B cell (primary cell): ENCODE measurements around the gene PGF. TPM values are rescaled to one million over a fixed set of nuclear protein-coding genes. Genes with fewer than 3 reads are reported as not detected.
A peak's percentile ranks its signal among the peaks of the same experiment; 100 is the strongest.

ENCODE experiments used
- ATAC-seq: fragments of 200-7000 bp; cut with Tn5 transposase; one replicate; pipeline ENCODE4 v1.10.0; 2021; ENCODE audit warnings: low read depth, mild to moderate bottlenecking, moderate number of reproducible peaks, moderate library complexity
- CTCF ChIA-PET: fragments of 350-600 bp; sonication (Branson Sonifier 250); formaldehyde crosslinking; loops from one replicate; lab custom pipeline; 2021; ENCODE audit warnings: antibody characterized with exemption, inconsistent platforms; lab: Charles Lee
- POLR2A ChIA-PET: fragments of 350-600 bp; sonication (Branson Sonifier 250); formaldehyde crosslinking; loops from one replicate; lab custom pipeline; 2021; ENCODE audit warnings: antibody characterized with exemption; lab: Charles Lee
- DNase-seq: peaks from one replicate; pipeline ENCODE4 v3.0.0; 2013
- H2AFZ ChIP-seq: 2 replicates; pipeline ENCODE4 v1.6.1; 2012; ENCODE audit warnings: mild to moderate bottlenecking, low read depth, low read length; ENCODE audit not compliant: insufficient read depth, poor library complexity, severe bottlenecking
- H3K27ac ChIP-seq, 2 donors: 1 replicate in 1 of 2; 2 replicates in 1 of 2; pipeline ENCODE4 v1.5.1; 2012 to 2013; ENCODE audit warnings: low read length in 2 of 2, mild to moderate bottlenecking in 2 of 2, moderate library complexity in 1 of 2
- H3K27me3 ChIP-seq, 4 experiments: fragments of 200-600 bp in 1 of 4; sonication (generic) in 1 of 4; replicated peaks in 1 of 4; 1 replicate in 2 of 4; 2 replicates in 2 of 4; pipeline versions ENCODE4 v1.6.1 to v1.7.0; 2013 to 2016; ENCODE audit warnings: low read length in 3 of 4, mild to moderate bottlenecking in 2 of 4, mixed read lengths in 1 of 4, moderate library complexity in 1 of 4; ENCODE audit not compliant: insufficient read depth in 4 of 4, control insufficient read depth in 3 of 4; ENCODE audit errors: control extremely low read depth in 1 of 4
- H3K36me3 ChIP-seq, 2 experiments: replicated peaks in 1 of 2; 1 replicate in 1 of 2; 2 replicates in 1 of 2; pipeline versions ENCODE4 v1.6.1 to v1.7.1; 2013; ENCODE audit warnings: low read length in 1 of 2; ENCODE audit not compliant: insufficient read depth in 2 of 2, control insufficient read depth in 1 of 2; ENCODE audit errors: control extremely low read depth in 1 of 2, extremely low read depth in 1 of 2
- H3K4me1 ChIP-seq, 2 donors: fragments of 200-600 bp in 1 of 2; sonication (generic) in 1 of 2; 1 replicate in 1 of 2; 2 replicates in 1 of 2; pipeline versions ENCODE4 v1.5.1 to v1.6.1; 2013 to 2017; ENCODE audit warnings: low read length in 2 of 2; ENCODE audit not compliant: control insufficient read depth in 2 of 2, insufficient read depth in 2 of 2
- H3K4me2 ChIP-seq: replicated peaks from 2 replicates; pipeline ENCODE3; 2012; ENCODE audit warnings: mild to moderate bottlenecking, low read depth, low read length; ENCODE audit not compliant: poor library complexity, severe bottlenecking
- H3K4me3 ChIP-seq, 5 experiments: fragments of 200-600 bp in 1 of 5; sonication (generic) in 1 of 5; 1 replicate in 3 of 5; 2 replicates in 2 of 5; pipeline versions ENCODE4 v1.5.1 to v1.7.0; 2011 to 2016; ENCODE audit warnings: low read length in 4 of 5, mild to moderate bottlenecking in 4 of 5, low read depth in 2 of 5, control low read depth in 1 of 5, moderate library complexity in 1 of 5; ENCODE audit not compliant: insufficient read depth in 1 of 5; ENCODE audit errors: control extremely low read depth in 1 of 5, extremely low read depth in 1 of 5
- H3K79me2 ChIP-seq: fragments of 200-600 bp; sonication (generic); one replicate; pipeline ENCODE4 v1.6.0; 2016; ENCODE audit warnings: low read length; ENCODE audit not compliant: control insufficient read depth, insufficient read depth
- H3K9ac ChIP-seq: fragments of 200-600 bp; sonication (generic); 2 replicates; pipeline ENCODE4 v1.6.1; 2017; ENCODE audit warnings: mild to moderate bottlenecking, low read length, moderate library complexity
- H3K9me3 ChIP-seq, 3 donors: one replicate each; pipeline versions ENCODE4 v1.6.1 to v1.7.1; 2013; ENCODE audit warnings: low read length in 2 of 3; ENCODE audit not compliant: control insufficient read depth in 2 of 3, insufficient read depth in 1 of 3; ENCODE audit errors: control extremely low read depth in 1 of 3
- H4K20me1 ChIP-seq: 2 replicates; pipeline ENCODE4 v1.6.0; 2012; ENCODE audit warnings: mild to moderate bottlenecking, low read length; ENCODE audit not compliant: insufficient read depth, control insufficient read depth, poor library complexity, severe bottlenecking
- H3K27ac Mint-ChIP-seq: one replicate; pipeline ENCODE4 v1.8.0; 2021; ENCODE audit warnings: mixed read lengths
- H3K27me3 Mint-ChIP-seq: one replicate; pipeline ENCODE4 v1.8.0; 2021; ENCODE audit warnings: mixed read lengths
- H3K4me1 Mint-ChIP-seq: one replicate; pipeline ENCODE4 v1.8.0; 2021; ENCODE audit warnings: mixed read lengths
- H3K4me3 Mint-ChIP-seq: one replicate; pipeline ENCODE4 v1.8.0; 2021; ENCODE audit warnings: mixed read lengths
- H3K9me3 Mint-ChIP-seq: one replicate; pipeline ENCODE4 v1.8.0; 2022; ENCODE audit warnings: mixed read lengths; ENCODE audit not compliant: insufficient read depth
- EZH2 ChIP-seq: IDR thresholded peaks from 2 replicates; pipeline ENCODE4 v1.6.1; 2012; ENCODE audit warnings: borderline replicate concordance, low read depth, mild to moderate bottlenecking, moderate library complexity, low read length; ENCODE audit not compliant: insufficient read depth, poor library complexity, severe bottlenecking
- whole genome bisulfite sequencing: methylation state at CpG from one replicate; pipeline ENCODE4 v1.1.5; 2013; ENCODE audit warnings: missing lambda C conversion rate; ENCODE audit not compliant: insufficient coverage; 5-methylcytosine and 5-hydroxymethylcytosine counted together
- intact Hi-C: fragments of 100-400 bp; cut with micrococcal nuclease; formaldehyde crosslinking; loops from one replicate; pipeline ENCODE4 v1.10.0; 2022
- polyA plus RNA-seq: library from polyadenylated mRNA; depleted of rRNA; stranded (reverse); fragments of >200 nt; gene quantifications from 2 replicates; pipeline ENCODE4 v1.2.3, GENCODE V29; 2012
- total RNA-seq, 2 donors: library from RNA; stranded (reverse); fragments of 120-200 nt in 1 of 2; gene quantifications; 1 replicate in 1 of 2; 2 replicates in 1 of 2; pipeline versions ENCODE4 v1.2.3 to v1.2.4, GENCODE V29; 2013 to 2022
- TF ChIP-seq, protein P1 (sequence below): fragments of 200-600 bp; IDR thresholded peaks from one replicate; pipeline ENCODE4 v1.8.0; 2022; ENCODE audit warnings: antibody characterized with exemption, mild to moderate bottlenecking

The PGF gene
- total and polyA plus RNA-seq, 2 donors (not counting 1 experiment from before 2014, with no cell fraction given): 0.07 to 0.47 TPM

DNA sequence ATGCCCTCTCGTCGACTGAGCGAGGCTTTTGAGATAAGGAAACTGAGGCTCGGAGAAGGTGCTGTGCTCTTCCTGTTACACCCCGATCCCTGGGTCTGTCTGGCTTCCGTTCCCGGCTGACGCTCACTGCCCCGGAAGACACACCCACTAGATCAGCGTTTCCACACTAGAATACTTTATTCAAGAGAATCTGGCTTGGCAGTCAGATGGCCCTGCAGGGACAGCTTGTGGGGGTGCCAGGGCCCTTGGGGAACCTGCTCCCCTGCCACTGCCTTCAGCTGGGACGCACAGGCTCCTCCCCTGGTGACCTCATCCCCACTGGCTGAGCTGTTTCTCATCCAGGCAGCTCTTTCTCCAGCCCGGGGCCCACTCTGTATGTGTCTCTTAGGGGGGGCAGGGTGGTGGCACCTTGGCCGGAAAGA lies 13.7 kb downstream of the PGF start:
- Histone ChIP-seq H3K79me2 (no peaks in the 10 kb centered on the region), H3K4me3 (peak overlapping the region in 4 of 5 experiments; percentile 1 to 25 (median 19)), H3K27ac (peak overlapping the region; percentile 75 to 84), H3K9me3 (no peaks in the 10 kb centered on the region), H3K27me3 (no peaks in the 10 kb centered on the region), H3K4me1 (peaks cover 42 to 54% of the 10 kb centered on the region in 2 donors), H4K20me1 (no peaks in the 10 kb centered on the region), H3K36me3 (no peaks in the 10 kb centered on the region), H3K9ac (peak overlapping the region; percentile 52), H2AFZ (peak overlapping the region; percentile 87), H3K4me2 (peak overlapping the region; percentile 75)
- Mint-ChIP-seq H3K9me3 (no peaks in the 10 kb centered on the region), H3K4me1 (peaks cover 55% of the 10 kb centered on the region), H3K4me3 (peak overlapping the region; percentile 79), H3K27me3 (no peaks in the 10 kb centered on the region), H3K27ac (peak overlapping the region; percentile 84)
- TF ChIP-seq, protein P1, sequence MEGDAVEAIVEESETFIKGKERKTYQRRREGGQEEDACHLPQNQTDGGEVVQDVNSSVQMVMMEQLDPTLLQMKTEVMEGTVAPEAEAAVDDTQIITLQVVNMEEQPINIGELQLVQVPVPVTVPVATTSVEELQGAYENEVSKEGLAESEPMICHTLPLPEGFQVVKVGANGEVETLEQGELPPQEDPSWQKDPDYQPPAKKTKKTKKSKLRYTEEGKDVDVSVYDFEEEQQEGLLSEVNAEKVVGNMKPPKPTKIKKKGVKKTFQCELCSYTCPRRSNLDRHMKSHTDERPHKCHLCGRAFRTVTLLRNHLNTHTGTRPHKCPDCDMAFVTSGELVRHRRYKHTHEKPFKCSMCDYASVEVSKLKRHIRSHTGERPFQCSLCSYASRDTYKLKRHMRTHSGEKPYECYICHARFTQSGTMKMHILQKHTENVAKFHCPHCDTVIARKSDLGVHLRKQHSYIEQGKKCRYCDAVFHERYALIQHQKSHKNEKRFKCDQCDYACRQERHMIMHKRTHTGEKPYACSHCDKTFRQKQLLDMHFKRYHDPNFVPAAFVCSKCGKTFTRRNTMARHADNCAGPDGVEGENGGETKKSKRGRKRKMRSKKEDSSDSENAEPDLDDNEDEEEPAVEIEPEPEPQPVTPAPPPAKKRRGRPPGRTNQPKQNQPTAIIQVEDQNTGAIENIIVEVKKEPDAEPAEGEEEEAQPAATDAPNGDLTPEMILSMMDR: no peak
- TF ChIP-seq EZH2: no peak
- intact Hi-C loops: loop anchor here (10.0 kb wide), 1 partner anchor 363 kb away; no protein-coding TSS in a partner anchor
- CTCF ChIA-PET: interaction anchor here (0.7 to 3.0 kb wide), 9 partner anchors 9 to 147 kb away, joined by 3 to 13 read pairs (median 3); partner anchors contain the start of gene PGF
- WGBS: 6% methylated on average over 12 of the region's 13 CpGs
- peak; percentile 64 for DNase-seq
- POLR2A ChIA-PET: interaction anchor here (0.9 to 1.1 kb wide), 3 partner anchors 13 to 185 kb away, joined by 3 to 4 read pairs (median 3); partner anchors contain the start of genes EIF2B2 and NEK9
- peak; percentile 48 for ATAC-seq

DNA sequence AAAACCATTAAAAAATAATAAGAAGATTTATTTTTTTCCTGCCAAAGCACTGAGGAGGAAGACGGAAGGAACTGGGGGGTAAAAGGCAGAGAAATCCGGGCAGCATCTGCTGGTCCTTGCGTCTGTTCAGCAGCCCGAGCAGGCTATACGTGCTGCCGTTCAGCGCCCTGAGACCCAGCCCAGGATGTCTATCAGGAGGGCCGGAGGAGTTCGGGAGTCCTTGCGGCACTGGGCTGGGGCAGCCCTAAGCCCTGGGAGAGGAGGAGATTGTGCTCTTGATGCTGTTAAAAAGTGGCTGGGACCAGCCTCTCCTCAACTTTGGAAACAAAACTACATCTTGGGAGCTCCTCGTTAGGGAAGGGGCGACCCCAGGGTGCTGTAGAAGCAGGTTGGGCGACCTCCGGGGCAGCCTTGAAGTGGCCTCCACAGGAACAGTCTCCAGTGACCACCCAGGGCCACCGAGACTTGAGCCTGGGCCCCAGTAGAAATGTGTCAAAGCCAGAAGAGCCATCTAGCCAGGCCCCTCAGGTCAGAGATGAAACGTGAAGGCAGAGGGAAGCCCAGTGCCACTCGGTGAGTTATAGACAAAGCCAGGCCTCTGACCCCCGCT lies 14.3 kb downstream of the PGF start:
- Mint-ChIP-seq H3K4me3 (peak overlapping the region; percentile 79), H3K4me1 (peaks cover 52% of the 10 kb centered on the region), H3K27me3 (no peaks in the 10 kb centered on the region), H3K9me3 (no peaks in the 10 kb centered on the region), H3K27ac (peak overlapping the region; percentile 84)
- intact Hi-C loops: loop anchor here (10.0 kb wide), 1 partner anchor 364 kb away; no protein-coding TSS in a partner anchor
- POLR2A ChIA-PET: interaction anchor here (0.7 to 1.1 kb wide), 4 partner anchors 14 to 186 kb away, joined by 3 to 4 read pairs (median 3); partner anchors contain the start of genes EIF2B2 and NEK9
- 86% methylated on average over 16 of the region's 18 CpGs for WGBS
- ATAC-seq: no peak
- H3K9me3 ChIP-seq: no peaks in the 10 kb centered on the region
- no peaks in the 10 kb centered on the region for H3K27me3 ChIP-seq
- no peaks in the 10 kb centered on the region for H3K79me2 ChIP-seq
- H3K9ac ChIP-seq: peak overlapping the region; percentile 52
- H3K4me2 ChIP-seq: peak overlapping the region; percentile 75
- peak overlapping the region; percentile 75 to 84 for H3K27ac ChIP-seq
- DNase-seq: no peak
- H3K4me3 ChIP-seq: peak overlapping the region in 2 of 5 experiments; percentile 13 to 25
- H4K20me1 ChIP-seq: no peaks in the 10 kb centered on the region
- peaks cover 35 to 48% of the 10 kb centered on the region in 2 donors for H3K4me1 ChIP-seq
- H3K36me3 ChIP-seq: no peaks in the 10 kb centered on the region
- TF ChIP-seq EZH2: no peak
- TF ChIP-seq, protein P1: no peak
- H2AFZ ChIP-seq: peak overlapping the region; percentile 87
- CTCF ChIA-PET: interaction anchor here (0.7 to 3.0 kb wide), 9 partner anchors 10 to 147 kb away, joined by 3 to 13 read pairs (median 3); partner anchors contain the start of gene PGF
